ENCODE results near the gene VCAN. TPM values are rescaled to one million over a fixed set of nuclear protein-coding genes. Genes with fewer than 3 reads are reported as not detected.

The VCAN gene
- total and polyA plus RNA-seq, 3 donors from 2014 or later, result 15.7 to 23.4 (median 22.8) TPM

- TF ChIP-seq CTCF (IDR thresholded peaks at IDR 0.05), result no peak
- no peak for TF ChIP-seq POLR2A (IDR thresholded peaks at IDR 0.05)
- intact Hi-C loops (cut with DNase I; ENCODE audit: low total_unique reads), result no loop called here
- 96 to 97% methylated on average over 1 of the region's 1 CpG for WGBS, 2 donors
- H3K4me1 ChIP-seq, result no peaks in the 10 kb centered on the region
- DNase-seq, result no peak
- no peaks in the 10 kb centered on the region for H3K36me3 ChIP-seq (ENCODE audit: low read depth, missing control alignments)
- H3K9me3 ChIP-seq, result no peaks in the 10 kb centered on the region
- H3K27me3 ChIP-seq, result no peaks in the 10 kb centered on the region
- no peak overlapping the region for H3K27ac ChIP-seq
- no peak overlapping the region for H3K4me3 ChIP-seq
Measured at GRCh38 chr5:83547161-83547560, 75.6 kb downstream of the VCAN start.

GRCh38 chr5:83547889-83548288, 76.3 kb downstream of the VCAN start:
- no peak for DNase-seq
- H3K4me1 ChIP-seq, result no peaks in the 10 kb centered on the region
- no peaks in the 10 kb centered on the region for H3K27me3 ChIP-seq
- H3K36me3 ChIP-seq (ENCODE audit: low read depth, missing control alignments), result no peaks in the 10 kb centered on the region
- WGBS, 2 donors, result 75 to 83% methylated on average over 1 of the region's 1 CpG
- TF ChIP-seq CTCF (IDR thresholded peaks at IDR 0.05) (no peak), POLR2A (IDR thresholded peaks at IDR 0.05) (no peak)
- intact Hi-C loops (cut with DNase I; ENCODE audit: low total_unique reads), result no loop called here
- H3K27ac ChIP-seq, result no peak overlapping the region
- H3K9me3 ChIP-seq, result no peaks in the 10 kb centered on the region
- no peak overlapping the region for H3K4me3 ChIP-seq

GRCh38 chr5:83548581-83548980, 77.0 kb downstream of the VCAN start:
- 62 to 75% methylated on average over 4 of the region's 4 CpGs for WGBS, 2 donors
- TF ChIP-seq CTCF (IDR thresholded peaks at IDR 0.05), result no peak
- TF ChIP-seq POLR2A (IDR thresholded peaks at IDR 0.05), result no peak
- H3K9me3 ChIP-seq, result no peaks in the 10 kb centered on the region
- intact Hi-C loops (cut with DNase I; ENCODE audit: low total_unique reads), result no loop called here
- H3K36me3 ChIP-seq (ENCODE audit: low read depth, missing control alignments), result no peaks in the 10 kb centered on the region
- no peaks in the 10 kb centered on the region for H3K4me1 ChIP-seq
- H3K4me3 ChIP-seq, result no peak overlapping the region
- H3K27ac ChIP-seq, result no peak overlapping the region
- no peak for DNase-seq
- H3K27me3 ChIP-seq, result no peaks in the 10 kb centered on the region

DNA sequence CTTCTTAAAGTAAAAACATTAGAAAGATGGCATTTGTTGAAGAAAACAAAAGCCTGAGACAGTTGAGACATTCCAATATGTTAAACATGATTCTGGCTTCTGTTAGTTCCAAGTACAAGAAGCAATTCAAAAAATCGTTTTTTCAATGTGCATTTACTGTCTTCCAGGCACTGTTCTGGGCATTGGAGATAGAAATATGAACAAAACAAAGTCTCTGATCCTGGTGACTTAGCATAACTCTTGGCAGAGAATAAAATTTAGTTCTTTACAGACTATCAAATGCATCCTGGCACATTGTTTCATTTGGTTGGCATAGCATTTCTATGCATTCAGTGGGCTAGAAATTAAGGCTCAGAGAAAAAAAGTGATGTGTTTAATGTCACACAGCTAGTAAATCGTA, 77.5 kb downstream of the VCAN start:
- DNase-seq, result no peak
- H3K27me3 ChIP-seq, result no peaks in the 10 kb centered on the region
- intact Hi-C loops (cut with DNase I; ENCODE audit: low total_unique reads), result no loop called here
- H3K36me3 ChIP-seq (ENCODE audit: low read depth, missing control alignments), result no peaks in the 10 kb centered on the region
- no peak overlapping the region for H3K4me3 ChIP-seq
- 63 to 74% methylated on average over 2 of the region's 2 CpGs for WGBS, 2 donors
- H3K4me1 ChIP-seq, result no peaks in the 10 kb centered on the region
- TF ChIP-seq CTCF (IDR thresholded peaks at IDR 0.05), result no peak
- no peak for TF ChIP-seq POLR2A (IDR thresholded peaks at IDR 0.05)
- H3K9me3 ChIP-seq, result no peaks in the 10 kb centered on the region
- H3K27ac ChIP-seq, result no peak overlapping the region

DNA sequence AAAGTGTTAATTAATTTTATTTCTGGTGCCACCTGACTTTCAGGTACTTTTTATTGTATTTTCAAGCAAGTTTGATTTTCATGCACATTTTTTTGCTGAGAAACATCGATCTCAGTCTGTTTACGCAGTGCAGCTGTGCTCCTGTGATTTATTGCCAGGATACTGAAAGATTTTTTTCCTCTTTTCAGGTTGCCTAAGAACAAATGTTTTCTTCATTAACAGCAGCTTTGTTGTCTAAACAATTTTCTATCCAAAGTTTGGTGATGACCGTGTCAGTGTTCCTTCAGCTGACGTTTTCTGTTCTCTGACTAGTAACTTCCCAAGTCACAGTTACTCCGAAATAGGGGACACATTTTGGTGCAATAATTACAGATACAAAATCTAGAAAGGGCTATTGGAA, 78.1 kb downstream of the VCAN start:
- no peak for DNase-seq
- Histone ChIP-seq H3K4me3 (no peak overlapping the region), H3K27me3 (no peaks in the 10 kb centered on the region), H3K36me3 (ENCODE audit: low read depth, missing control alignments) (no peaks in the 10 kb centered on the region), H3K9me3 (no peaks in the 10 kb centered on the region), H3K27ac (no peak overlapping the region), H3K4me1 (no peaks in the 10 kb centered on the region)
- intact Hi-C loops (cut with DNase I; ENCODE audit: low total_unique reads), result no loop called here
- 75 to 80% methylated on average over 5 of the region's 5 CpGs for WGBS, 2 donors
- TF ChIP-seq CTCF (IDR thresholded peaks at IDR 0.05) (no peak), POLR2A (IDR thresholded peaks at IDR 0.05) (no peak)
